ENCODE data around the gene SRSF8.
"Not testable (repeated sequence)": the region's sequence is repeated elsewhere in the genome, so short reads cannot be mapped to it uniquely, and the experiment has no call there.

SRSF8 gene

GRCh38 chr11:95066716-95067038 lies at the start of gene SRSF8:
Gene SRSF8, plus strand, starts transcription at chr11:95066919. Its CDS starts 308 bp downstream, at chr11:95067227.
- no peak for DNase-seq (ENCODE audit: low read depth)

GRCh38 chr11:95021468-95021867 lies 45.3 kb upstream of the SRSF8 start:
- not testable (repeated sequence) for DNase-seq (ENCODE audit: low read depth)

GRCh38 chr11:95024958-95025357 lies 41.8 kb upstream of the SRSF8 start, which contains the start of gene KDM4E:
Gene KDM4E, plus strand, starts transcription at chr11:95025258. Its CDS starts 300 bp downstream, at chr11:95025558.
- DNase-seq (ENCODE audit: low read depth): no peak

- DNase-seq (ENCODE audit: low read depth): not testable (repeated sequence)
These were observed 41.1 kb upstream of the SRSF8 start for GRCh38 chr11:95025594-95025993.

- no peak for DNase-seq (ENCODE audit: low read depth)
These were observed 38.4 kb upstream of the SRSF8 start for GRCh38 chr11:95028357-95028756.

GRCh38 chr11:95033051-95033450 lies 33.7 kb upstream of the SRSF8 start:
- DNase-seq (ENCODE audit: low read depth): no peak

GRCh38 chr11:95035316-95035715 lies 31.4 kb upstream of the SRSF8 start:
- DNase-seq (ENCODE audit: low read depth): no peak

- not testable (repeated sequence) for DNase-seq (ENCODE audit: low read depth)
These were observed 29.2 kb upstream of the SRSF8 start for GRCh38 chr11:95037356-95038035.

- DNase-seq (ENCODE audit: low read depth): no peak
These were observed 24.5 kb upstream of the SRSF8 start for GRCh38 chr11:95042239-95042638.

- no peak for DNase-seq (ENCODE audit: low read depth)
These were observed 23.8 kb upstream of the SRSF8 start for GRCh38 chr11:95042906-95043305.

GRCh38 chr11:95044010-95044409 lies 22.7 kb upstream of the SRSF8 start:
- DNase-seq (ENCODE audit: low read depth): no peak

- DNase-seq (ENCODE audit: low read depth): no peak
These were observed 20.9 kb upstream of the SRSF8 start for GRCh38 chr11:95045812-95046211.

GRCh38 chr11:95049122-95049521 lies 17.6 kb upstream of the SRSF8 start, which contains the start of gene KDM4F:
Gene KDM4F, plus strand, starts transcription at chr11:95049422.
- not testable (repeated sequence) for DNase-seq (ENCODE audit: low read depth)

- no peak for DNase-seq (ENCODE audit: low read depth)
These were observed 16.0 kb upstream of the SRSF8 start for GRCh38 chr11:95050595-95051202.

GRCh38 chr11:95054356-95054755 lies 12.4 kb upstream of the SRSF8 start:
- no peak for DNase-seq (ENCODE audit: low read depth)

GRCh38 chr11:95055283-95055897 lies 11.3 kb upstream of the SRSF8 start:
- no peak for DNase-seq (ENCODE audit: low read depth)

GRCh38 chr11:95057959-95058358 lies 8.8 kb upstream of the SRSF8 start:
- DNase-seq (ENCODE audit: low read depth): no peak

GRCh38 chr11:95058621-95059020 lies 8.1 kb upstream of the SRSF8 start:
- no peak for DNase-seq (ENCODE audit: low read depth)

- no peak for DNase-seq (ENCODE audit: low read depth)
These were observed 7.7 kb upstream of the SRSF8 start for GRCh38 chr11:95059046-95059445.

- DNase-seq (ENCODE audit: low read depth): no peak
These were observed 1.4 kb upstream of the SRSF8 start for GRCh38 chr11:95065336-95065735.

GRCh38 chr11:95067039-95067840 lies 521 bp downstream of the SRSF8 start:
- DNase-seq (ENCODE audit: low read depth): peak; percentile 49

- no peak for DNase-seq (ENCODE audit: low read depth)
These were observed 1.1 kb downstream of the SRSF8 start for GRCh38 chr11:95067841-95068219.

GRCh38 chr11:95068549-95068948 lies 1.8 kb downstream of the SRSF8 start:
- DNase-seq (ENCODE audit: low read depth): peak; percentile 24
